Fibroblast of pulmonary artery (primary cell): Measurements from ENCODE around the gene MCFD2.

Experiments used
- DNase-seq: peaks from one replicate; pipeline ENCODE4 v3.0.0-alpha.2; 2010; ENCODE audit warnings: low read depth
- H3K4me3 ChIP-seq: replicated peaks from 2 replicates; pipeline ENCODE4 v1.5.1; 2011; ENCODE audit warnings: low read depth, mild to moderate bottlenecking, control low read depth, low read length, moderate library complexity
- CTCF ChIP-seq: IDR thresholded peaks from 2 replicates; pipeline ENCODE4 v1.5.1; 2011; ENCODE audit warnings: mild to moderate bottlenecking, control low read depth, low read length, inconsistent platforms; ENCODE audit errors: missing control alignments

Gene MCFD2

GRCh38 chr2:46863882-46864281 is 51.7 kb downstream of the MCFD2 start:
- no peak for DNase-seq
- no peak for TF ChIP-seq CTCF
- H3K4me3 ChIP-seq = no peak overlapping the region

DNA sequence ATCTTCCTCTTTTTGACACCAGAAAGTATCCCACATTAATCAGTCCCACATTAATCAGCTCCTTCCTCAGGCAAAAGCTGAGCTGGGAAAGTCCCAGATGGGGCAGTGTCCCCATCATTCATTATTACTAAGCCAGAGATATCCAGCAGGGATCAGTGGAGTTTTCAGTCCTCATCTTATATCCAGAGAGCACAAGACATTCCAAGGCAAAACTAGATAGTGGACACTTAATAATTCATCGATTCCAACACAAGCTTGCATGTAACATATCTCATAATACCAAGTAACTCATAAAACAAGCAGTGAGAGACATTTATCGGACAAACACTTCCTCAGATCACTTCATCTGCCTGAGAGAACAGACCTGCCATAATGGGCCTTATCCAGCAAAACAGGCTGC is 53.1 kb downstream of the MCFD2 start:
- H3K4me3 ChIP-seq = no peak overlapping the region
- TF ChIP-seq CTCF = no peak
- DNase-seq = no peak

- TF ChIP-seq CTCF = no peak
Observed at GRCh38 chr2:46861916-46862315, 53.7 kb downstream of the MCFD2 start.

DNA sequence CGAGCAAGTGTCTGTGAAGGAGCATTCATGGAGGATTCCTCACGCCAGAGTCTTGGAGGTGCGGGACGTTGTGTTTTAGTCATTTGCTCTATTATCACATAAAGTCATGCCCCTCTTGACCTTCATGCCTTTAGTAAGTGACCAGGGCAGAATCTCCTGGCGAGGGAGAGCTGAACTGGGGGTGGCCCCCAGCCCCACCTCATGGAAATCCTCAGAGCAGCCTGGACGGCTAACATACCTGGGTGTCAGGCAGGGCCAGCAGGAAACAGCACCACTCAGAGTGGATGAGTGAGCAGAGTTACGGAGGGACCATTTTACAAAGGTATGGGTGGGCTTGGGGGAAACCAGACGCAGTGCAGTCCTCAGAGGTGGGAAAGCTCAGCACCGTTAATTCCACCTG is 56.1 kb downstream of the MCFD2 start:
- no peak for DNase-seq
- TF ChIP-seq CTCF = no peak
- H3K4me3 ChIP-seq = no peak overlapping the region

More at GRCh38 chr2:46861916-46862315, 53.7 kb downstream of the MCFD2 start:
- no peak for DNase-seq
- no peak overlapping the region for H3K4me3 ChIP-seq

GRCh38 chr2:46858702-46859090 is 56.9 kb downstream of the MCFD2 start:
- DNase-seq = peak; percentile 89
- no peak for TF ChIP-seq CTCF
- no peak overlapping the region for H3K4me3 ChIP-seq

GRCh38 chr2:46857871-46858701 is 57.5 kb downstream of the MCFD2 start:
- H3K4me3 ChIP-seq = no peak overlapping the region
- peak; percentile 83 for DNase-seq
- no peak for TF ChIP-seq CTCF

DNA sequence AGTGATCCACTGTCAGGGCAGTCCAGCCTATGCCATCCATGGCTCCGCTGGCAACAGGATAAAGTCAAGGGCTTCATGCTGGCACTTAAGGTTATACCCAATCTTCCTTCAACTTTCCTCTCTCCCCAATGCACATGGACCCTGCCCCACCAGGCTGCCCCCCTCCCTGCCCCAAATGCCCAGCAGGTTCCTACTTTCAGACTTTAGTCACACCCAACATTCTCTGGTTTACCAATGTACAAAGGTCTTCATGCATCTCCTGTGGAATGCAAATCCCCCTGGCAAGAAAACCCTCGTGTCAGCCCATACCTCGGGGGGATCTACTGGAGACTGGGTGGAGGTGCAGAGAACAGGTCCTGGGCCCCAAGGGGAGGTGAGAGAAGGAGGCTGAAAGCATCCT is 59.3 kb downstream of the MCFD2 start:
- no peak for TF ChIP-seq CTCF
- no peak overlapping the region for H3K4me3 ChIP-seq
- no peak for DNase-seq
